GM13976 (cell line): Measurements from ENCODE around the gene IQCM.
"Not testable (repeated sequence)": the region's sequence is repeated elsewhere in the genome, so short reads cannot be mapped to it uniquely, and the experiment has no call there.

Source experiments
- DNase-seq: peaks from one replicate; pipeline ENCODE4 v3.0.0; 2012; ENCODE audit warnings: low spot score
- in situ Hi-C: fragments of 300-500 bp; cut with MboI; formaldehyde crosslinking; loops from one replicate; pipeline ENCODE4 v1.12.0; 2022; ENCODE audit warnings: low sequenced_read_pairs, mixed read lengths, inconsistent platforms; ENCODE audit not compliant: unreplicated experiment
- TF ChIP-seq, protein P1 (sequence below): IDR thresholded peaks from 2 replicates; pipeline ENCODE4 v1.5.1; 2012; ENCODE audit warnings: borderline replicate concordance, mild to moderate bottlenecking; ENCODE audit not compliant: insufficient read depth; ENCODE audit errors: extremely low read depth, missing control alignments, control extremely low read depth

Gene IQCM

DNA sequence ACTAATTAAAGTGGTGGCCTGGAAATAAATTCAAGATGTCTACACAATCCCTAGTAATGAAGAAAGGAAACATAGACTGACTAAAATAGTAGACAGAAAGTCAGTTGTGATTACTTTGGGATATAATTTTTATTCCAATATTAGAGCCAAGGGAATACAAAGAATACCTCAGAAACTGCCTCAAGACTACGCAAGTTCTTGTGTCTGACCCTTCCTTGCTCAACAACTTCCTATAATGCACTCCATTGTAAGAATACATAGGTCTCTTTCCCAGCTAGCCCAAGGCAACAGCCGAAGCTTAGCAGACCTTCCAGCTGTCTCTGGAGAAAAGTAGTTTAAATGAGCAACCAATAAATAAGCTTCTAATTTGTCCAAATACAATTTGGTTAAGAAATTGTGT is 315.9 kb downstream of the IQCM start:
- no peak for DNase-seq
- TF ChIP-seq, protein P1, sequence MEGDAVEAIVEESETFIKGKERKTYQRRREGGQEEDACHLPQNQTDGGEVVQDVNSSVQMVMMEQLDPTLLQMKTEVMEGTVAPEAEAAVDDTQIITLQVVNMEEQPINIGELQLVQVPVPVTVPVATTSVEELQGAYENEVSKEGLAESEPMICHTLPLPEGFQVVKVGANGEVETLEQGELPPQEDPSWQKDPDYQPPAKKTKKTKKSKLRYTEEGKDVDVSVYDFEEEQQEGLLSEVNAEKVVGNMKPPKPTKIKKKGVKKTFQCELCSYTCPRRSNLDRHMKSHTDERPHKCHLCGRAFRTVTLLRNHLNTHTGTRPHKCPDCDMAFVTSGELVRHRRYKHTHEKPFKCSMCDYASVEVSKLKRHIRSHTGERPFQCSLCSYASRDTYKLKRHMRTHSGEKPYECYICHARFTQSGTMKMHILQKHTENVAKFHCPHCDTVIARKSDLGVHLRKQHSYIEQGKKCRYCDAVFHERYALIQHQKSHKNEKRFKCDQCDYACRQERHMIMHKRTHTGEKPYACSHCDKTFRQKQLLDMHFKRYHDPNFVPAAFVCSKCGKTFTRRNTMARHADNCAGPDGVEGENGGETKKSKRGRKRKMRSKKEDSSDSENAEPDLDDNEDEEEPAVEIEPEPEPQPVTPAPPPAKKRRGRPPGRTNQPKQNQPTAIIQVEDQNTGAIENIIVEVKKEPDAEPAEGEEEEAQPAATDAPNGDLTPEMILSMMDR: no peak
- in situ Hi-C loops: no loop called here

DNA sequence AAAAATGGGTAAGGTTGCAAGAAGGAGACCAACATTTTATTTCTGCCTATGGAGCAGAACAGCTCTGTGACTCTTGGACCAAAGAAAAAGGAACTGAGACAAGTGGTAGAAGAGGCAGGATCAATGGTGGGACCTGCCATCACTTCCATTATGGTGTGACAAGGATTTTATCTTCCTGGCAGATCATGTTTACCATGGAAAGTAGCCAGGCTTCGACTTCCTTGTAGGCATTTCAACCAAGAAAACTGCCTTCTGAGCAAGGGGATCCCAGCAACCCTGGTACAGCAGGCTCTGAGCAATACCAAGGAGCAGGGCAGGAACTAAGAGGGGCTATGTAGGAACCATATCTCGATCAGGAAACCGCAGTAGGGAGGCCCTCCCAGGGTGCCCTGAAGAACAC is 317.4 kb downstream of the IQCM start:
- in situ Hi-C loops: no loop called here
- no peak for DNase-seq
- TF ChIP-seq, protein P1: no peak

DNA sequence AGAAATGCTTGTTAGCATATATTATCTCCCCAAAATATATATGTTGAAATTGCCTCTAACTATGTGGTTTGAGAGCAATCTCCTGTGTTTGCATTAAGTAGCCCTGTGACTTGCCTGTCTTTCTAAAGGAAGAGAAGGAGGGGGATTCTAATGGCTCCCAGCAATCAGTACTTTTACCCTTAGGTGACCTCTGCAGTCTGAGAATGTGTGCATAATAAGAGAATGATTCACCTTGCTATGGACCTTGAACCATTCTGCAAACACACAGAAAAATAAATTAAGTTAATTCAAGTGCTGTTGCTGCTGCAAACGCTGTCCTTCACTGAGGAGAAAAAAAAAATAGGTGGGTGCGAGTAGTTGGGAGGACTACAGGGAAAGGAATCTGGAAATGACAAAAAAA is 322.2 kb downstream of the IQCM start:
- TF ChIP-seq, protein P1: no peak
- DNase-seq: no peak
- in situ Hi-C loops: no loop called here

DNA sequence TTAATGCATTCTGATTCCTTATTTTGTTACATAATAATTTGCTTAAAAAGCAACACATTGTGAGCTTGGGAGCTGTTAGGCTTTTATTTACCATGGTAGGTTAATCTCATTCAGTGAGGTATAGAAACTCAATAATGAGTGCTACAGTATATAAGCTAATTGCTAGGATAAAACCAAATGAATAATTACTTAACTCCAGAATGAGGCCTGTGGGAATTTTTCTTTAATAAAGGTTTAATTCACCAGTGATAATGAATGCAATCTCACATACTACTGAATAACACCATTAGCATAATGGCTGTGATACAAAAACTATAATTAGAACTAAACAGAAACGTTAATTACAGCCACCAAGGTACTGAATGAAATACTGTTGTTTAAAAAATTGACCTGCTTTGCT is 326.3 kb downstream of the IQCM start:
- no peak for DNase-seq
- TF ChIP-seq, protein P1: no peak
- in situ Hi-C loops: no loop called here

DNA sequence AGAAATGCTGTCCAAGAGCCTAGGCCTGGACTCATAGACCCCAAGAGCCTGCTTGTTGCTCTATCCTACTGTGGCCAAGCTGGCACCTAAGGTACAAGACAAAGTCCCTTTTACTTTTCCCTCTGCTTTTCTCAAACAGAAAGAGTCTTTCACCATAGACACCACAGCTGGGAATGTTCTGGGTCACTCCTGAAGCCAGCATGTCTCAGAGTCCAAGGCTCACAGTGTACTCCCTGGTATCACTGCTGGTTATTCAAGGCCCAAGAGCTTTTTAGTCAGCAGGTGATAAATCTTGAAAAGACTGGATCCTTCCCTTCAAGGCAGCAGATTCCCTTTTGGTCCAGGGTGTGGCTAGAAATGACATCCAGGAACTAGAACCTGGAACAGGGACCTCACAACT is 328.8 kb downstream of the IQCM start:
- DNase-seq: no peak
- in situ Hi-C loops: no loop called here
- TF ChIP-seq, protein P1: no peak

DNA sequence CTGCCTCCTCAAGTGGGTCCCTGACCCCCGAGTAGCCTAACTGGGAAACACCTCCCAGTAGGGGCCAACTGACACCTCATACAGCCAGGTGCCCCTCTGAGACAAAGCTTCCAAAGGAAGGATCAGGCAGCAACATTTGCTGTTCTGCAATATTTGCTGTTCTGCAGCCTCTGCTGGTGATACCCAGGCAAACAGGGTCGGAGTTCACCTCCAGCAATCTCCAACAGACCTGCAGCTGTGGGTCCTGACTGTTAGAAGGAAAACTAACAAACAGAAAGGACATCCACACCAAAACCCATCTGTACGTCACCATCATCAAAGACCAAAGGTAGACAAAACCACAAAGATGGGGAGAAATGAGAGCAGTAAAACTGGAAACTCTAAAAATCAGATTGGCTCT is 347.0 kb downstream of the IQCM start:
- in situ Hi-C loops, DNase-seq: not testable (repeated sequence)

DNA sequence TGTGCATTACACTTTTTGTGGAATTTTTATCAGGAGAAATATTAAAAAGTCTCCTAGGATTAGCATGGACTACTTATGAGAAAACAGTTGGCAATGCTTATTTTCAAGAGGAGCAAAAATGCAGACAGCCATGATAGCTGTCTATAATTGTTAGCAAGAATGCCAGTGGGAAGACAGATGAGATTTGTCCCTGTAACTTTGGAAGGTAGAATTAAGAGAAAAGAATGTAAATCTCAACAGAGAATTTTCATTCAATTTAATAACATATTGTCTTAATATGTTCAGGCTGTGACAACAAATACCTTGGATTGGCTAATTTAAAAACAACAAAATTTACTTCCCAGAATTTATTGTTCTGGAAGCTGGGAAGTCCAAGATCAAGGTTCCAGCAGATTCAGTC is 349.2 kb downstream of the IQCM start:
- in situ Hi-C loops: no loop called here
- no peak for DNase-seq
- TF ChIP-seq, protein P1: no peak
